GM12878 (cell line): ENCODE data around the gene RASGRP3. TPM values are rescaled to one million over a fixed set of nuclear protein-coding genes. Genes with fewer than 3 reads are reported as not detected.
A peak's percentile ranks its signal among the peaks of the same experiment; 100 is the strongest.

Experiments
- CEBPB ChIP-seq, 2 experiments: fragments of 150-350 bp in 1 of 2; IDR thresholded peaks; 2 replicates each; pipeline ENCODE4 v1.6.1; 2012 to 2014; ENCODE audit warnings: low read depth in 2 of 2, low read length in 2 of 2, borderline replicate concordance in 1 of 2, inconsistent platforms in 1 of 2
- GABPA ChIP-seq: IDR thresholded peaks from 2 replicates; pipeline ENCODE4 v1.6.1; 2014; ENCODE audit warnings: antibody characterized with exemption, low read depth, mild to moderate bottlenecking, inconsistent platforms
- GATAD2B ChIP-seq: fragments of 450-650 bp; conservative IDR thresholded peaks from 2 replicates; pipeline ENCODE4 v1.6.1; 2017; ENCODE audit warnings: low read depth, mild to moderate bottlenecking, moderate library complexity
- JUND ChIP-seq: IDR thresholded peaks from 2 replicates; pipeline ENCODE4 v1.6.1; 2012; ENCODE audit warnings: low read depth, mild to moderate bottlenecking, low read length, improper control_type of control experiment, moderate library complexity
- MAX ChIP-seq: IDR thresholded peaks from 2 replicates; pipeline ENCODE4 v1.6.1; 2012; ENCODE audit warnings: low read depth, low read length, improper control_type of control experiment
- MEF2A ChIP-seq: IDR thresholded peaks from 2 replicates; pipeline ENCODE4 v1.6.1; 2011; ENCODE audit warnings: low read depth, mild to moderate bottlenecking, low read length, moderate library complexity; ENCODE audit not compliant: insufficient read depth
- NRF1 ChIP-seq: conservative IDR thresholded peaks from 2 replicates; pipeline ENCODE4 v1.6.1; 2011; ENCODE audit warnings: mild to moderate bottlenecking, low read depth, low read length, improper control_type of control experiment
- POLR2A ChIP-seq: IDR thresholded peaks from 2 replicates; pipeline ENCODE4 v1.6.1; 2011; ENCODE audit warnings: low read depth, mild to moderate bottlenecking, low read length
- RAD21 ChIP-seq: IDR thresholded peaks from 2 replicates; pipeline ENCODE4 v1.6.1; 2011; ENCODE audit warnings: mild to moderate bottlenecking, low read depth, low read length, moderate library complexity; ENCODE audit not compliant: insufficient read depth
- RUNX3 ChIP-seq: IDR thresholded peaks from 2 replicates; pipeline ENCODE4 v1.6.1; 2012; ENCODE audit warnings: low read length, inconsistent platforms
- SIX5 ChIP-seq: IDR thresholded peaks from 2 replicates; pipeline ENCODE4 v1.6.1; 2011; ENCODE audit warnings: mild to moderate bottlenecking, low read depth, low read length, moderate library complexity; ENCODE audit not compliant: severe bottlenecking
- STAT1 ChIP-seq: fragments of 450-650 bp; conservative IDR thresholded peaks from 2 replicates; pipeline ENCODE4 v1.6.1; 2014; ENCODE audit warnings: antibody characterized with exemption, mild to moderate bottlenecking
- TBL1XR1 ChIP-seq: IDR thresholded peaks from 2 replicates; pipeline ENCODE4 v1.6.1; 2012; ENCODE audit warnings: low read depth, low read length, improper control_type of control experiment
- ZBTB11 ChIP-seq: fragments of 450-650 bp; formaldehyde crosslinking; IDR thresholded peaks from 2 replicates; pipeline ENCODE4 v1.5.0; 2022; ENCODE audit warnings: mild to moderate bottlenecking, missing genetic modification characterization
- polyA plus RNA-seq, 11 experiments: library from polyadenylated mRNA; depleted of rRNA in 4 of 11; unstranded in 6 of 11; stranded (reverse) in 5 of 11; fragments of >200 nt; fragmentation: Nextera tagmentation in 4 of 11; fragmentation: Illumina TruSeq in 1 of 11; extraction: Ambion mirVana in 4 of 11; extraction: Trizol in 1 of 11; gene quantifications; 1 replicate in 1 of 11; 2 replicates in 10 of 11; pipeline versions ENCODE4 v1.2.1 to v1.2.3, GENCODE V29; 2011 to 2016; ENCODE audit warnings: inconsistent platforms in 2 of 11, missing spikeins in 2 of 11, low read depth in 1 of 11
- total RNA-seq, 4 experiments: library from RNA; depleted of rRNA in 3 of 4; stranded (reverse); fragments of >200 nt in 3 of 4; fragmentation: Illumina TruSeq in 1 of 4; extraction: Trizol in 1 of 4; gene quantifications; 2 replicates each; pipeline versions ENCODE4 v1.2.1 to v1.2.3, GENCODE V29; 2013 to 2021
- TF ChIP-seq, protein P1 (sequence below): IDR thresholded peaks from 2 replicates; pipeline ENCODE4 v1.6.1; 2012; ENCODE audit warnings: improper control_type of control experiment, low read depth, low read length; ENCODE audit not compliant: insufficient replicate concordance
- TF ChIP-seq, protein P2 (sequence below): fragments of 150-350 bp; IDR thresholded peaks from 2 replicates; pipeline ENCODE4 v1.6.1; 2016; ENCODE audit warnings: low read depth, low read length

RASGRP3 gene
- total and polyA plus RNA-seq, 10 of the 15 experiments (the other 5 are each of a cell fraction or from before 2014, with no cell fraction given), result 31.6 to 106 (median 64.7) TPM

GRCh38 chr2:33599175-33599942, 122.9 kb downstream of the RASGRP3 start, which contains the start of gene FAM98A (continued):
- no peak for TF ChIP-seq MEF2A
- TF ChIP-seq RUNX3, result peak; percentile 61
- no peak for TF ChIP-seq TBL1XR1
- TF ChIP-seq, protein P1, sequence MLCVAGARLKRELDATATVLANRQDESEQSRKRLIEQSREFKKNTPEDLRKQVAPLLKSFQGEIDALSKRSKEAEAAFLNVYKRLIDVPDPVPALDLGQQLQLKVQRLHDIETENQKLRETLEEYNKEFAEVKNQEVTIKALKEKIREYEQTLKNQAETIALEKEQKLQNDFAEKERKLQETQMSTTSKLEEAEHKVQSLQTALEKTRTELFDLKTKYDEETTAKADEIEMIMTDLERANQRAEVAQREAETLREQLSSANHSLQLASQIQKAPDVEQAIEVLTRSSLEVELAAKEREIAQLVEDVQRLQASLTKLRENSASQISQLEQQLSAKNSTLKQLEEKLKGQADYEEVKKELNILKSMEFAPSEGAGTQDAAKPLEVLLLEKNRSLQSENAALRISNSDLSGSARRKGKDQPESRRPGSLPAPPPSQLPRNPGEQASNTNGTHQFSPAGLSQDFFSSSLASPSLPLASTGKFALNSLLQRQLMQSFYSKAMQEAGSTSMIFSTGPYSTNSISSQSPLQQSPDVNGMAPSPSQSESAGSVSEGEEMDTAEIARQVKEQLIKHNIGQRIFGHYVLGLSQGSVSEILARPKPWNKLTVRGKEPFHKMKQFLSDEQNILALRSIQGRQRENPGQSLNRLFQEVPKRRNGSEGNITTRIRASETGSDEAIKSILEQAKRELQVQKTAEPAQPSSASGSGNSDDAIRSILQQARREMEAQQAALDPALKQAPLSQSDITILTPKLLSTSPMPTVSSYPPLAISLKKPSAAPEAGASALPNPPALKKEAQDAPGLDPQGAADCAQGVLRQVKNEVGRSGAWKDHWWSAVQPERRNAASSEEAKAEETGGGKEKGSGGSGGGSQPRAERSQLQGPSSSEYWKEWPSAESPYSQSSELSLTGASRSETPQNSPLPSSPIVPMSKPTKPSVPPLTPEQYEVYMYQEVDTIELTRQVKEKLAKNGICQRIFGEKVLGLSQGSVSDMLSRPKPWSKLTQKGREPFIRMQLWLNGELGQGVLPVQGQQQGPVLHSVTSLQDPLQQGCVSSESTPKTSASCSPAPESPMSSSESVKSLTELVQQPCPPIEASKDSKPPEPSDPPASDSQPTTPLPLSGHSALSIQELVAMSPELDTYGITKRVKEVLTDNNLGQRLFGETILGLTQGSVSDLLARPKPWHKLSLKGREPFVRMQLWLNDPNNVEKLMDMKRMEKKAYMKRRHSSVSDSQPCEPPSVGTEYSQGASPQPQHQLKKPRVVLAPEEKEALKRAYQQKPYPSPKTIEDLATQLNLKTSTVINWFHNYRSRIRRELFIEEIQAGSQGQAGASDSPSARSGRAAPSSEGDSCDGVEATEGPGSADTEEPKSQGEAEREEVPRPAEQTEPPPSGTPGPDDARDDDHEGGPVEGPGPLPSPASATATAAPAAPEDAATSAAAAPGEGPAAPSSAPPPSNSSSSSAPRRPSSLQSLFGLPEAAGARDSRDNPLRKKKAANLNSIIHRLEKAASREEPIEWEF, result no peak
- peak; percentile 100 for TF ChIP-seq NRF1
- TF ChIP-seq GABPA, result no peak; the same call in 1 of the 2 replicates
- no peak; a peak in 1 of 4 replicates for TF ChIP-seq CEBPB (IDR thresholded peaks at IDR 0.05; ENCODE audit: borderline replicate concordance in 1 of 2, low read depth in 2 of 2, low read length in 2 of 2)
- TF ChIP-seq ZBTB11, result no peak
- TF ChIP-seq STAT1, result no peak
- peak; percentile 33 for TF ChIP-seq SIX5
- TF ChIP-seq RAD21, result no peak
- TF ChIP-seq POLR2A, result peak; percentile 75
- TF ChIP-seq JUND, result no peak
- no peak; the same call in 1 of the 2 replicates for TF ChIP-seq MAX
- peak; percentile 15; the same call in 1 of the 2 replicates for TF ChIP-seq GATAD2B
- TF ChIP-seq, protein P2, sequence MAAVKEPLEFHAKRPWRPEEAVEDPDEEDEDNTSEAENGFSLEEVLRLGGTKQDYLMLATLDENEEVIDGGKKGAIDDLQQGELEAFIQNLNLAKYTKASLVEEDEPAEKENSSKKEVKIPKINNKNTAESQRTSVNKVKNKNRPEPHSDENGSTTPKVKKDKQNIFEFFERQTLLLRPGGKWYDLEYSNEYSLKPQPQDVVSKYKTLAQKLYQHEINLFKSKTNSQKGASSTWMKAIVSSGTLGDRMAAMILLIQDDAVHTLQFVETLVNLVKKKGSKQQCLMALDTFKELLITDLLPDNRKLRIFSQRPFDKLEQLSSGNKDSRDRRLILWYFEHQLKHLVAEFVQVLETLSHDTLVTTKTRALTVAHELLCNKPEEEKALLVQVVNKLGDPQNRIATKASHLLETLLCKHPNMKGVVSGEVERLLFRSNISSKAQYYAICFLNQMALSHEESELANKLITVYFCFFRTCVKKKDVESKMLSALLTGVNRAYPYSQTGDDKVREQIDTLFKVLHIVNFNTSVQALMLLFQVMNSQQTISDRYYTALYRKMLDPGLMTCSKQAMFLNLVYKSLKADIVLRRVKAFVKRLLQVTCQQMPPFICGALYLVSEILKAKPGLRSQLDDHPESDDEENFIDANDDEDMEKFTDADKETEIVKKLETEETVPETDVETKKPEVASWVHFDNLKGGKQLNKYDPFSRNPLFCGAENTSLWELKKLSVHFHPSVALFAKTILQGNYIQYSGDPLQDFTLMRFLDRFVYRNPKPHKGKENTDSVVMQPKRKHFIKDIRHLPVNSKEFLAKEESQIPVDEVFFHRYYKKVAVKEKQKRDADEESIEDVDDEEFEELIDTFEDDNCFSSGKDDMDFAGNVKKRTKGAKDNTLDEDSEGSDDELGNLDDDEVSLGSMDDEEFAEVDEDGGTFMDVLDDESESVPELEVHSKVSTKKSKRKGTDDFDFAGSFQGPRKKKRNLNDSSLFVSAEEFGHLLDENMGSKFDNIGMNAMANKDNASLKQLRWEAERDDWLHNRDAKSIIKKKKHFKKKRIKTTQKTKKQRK, result no peak
